IMR-90 (cell line): ENCODE results near the gene LENEP. TPM values are rescaled to one million over a fixed set of nuclear protein-coding genes. Genes with fewer than 3 reads are reported as not detected.

Experiments
- ATAC-seq: fragments of 200-7000 bp; cut with Tn5 transposase; 2 replicates; pipeline ENCODE4 v1.9.1; 2020; ENCODE audit warnings: low read depth, mild to moderate bottlenecking, moderate library complexity
- BruUV-seq: library from RNA; stranded (reverse); fragments of 400-500 nt; replicated peaks from 2 replicates; lab custom pipeline; 2021; lab: Mats Ljungman, UMichigan
- CTCF ChIA-PET: fragments of 300-600 bp; formaldehyde crosslinking; extraction: SDS; loops from one replicate; lab custom pipeline; 2021; ENCODE audit warnings: antibody characterized with exemption; lab: Yijun Ruan, JAX
- POLR2A ChIA-PET: fragments of 300-600 bp; sonication (Branson Sonifier 250); formaldehyde crosslinking; loops from one replicate; lab custom pipeline; 2022; ENCODE audit warnings: antibody characterized with exemption; ENCODE audit not compliant: unreplicated experiment; lab: Charles Lee
- DNase-seq: peaks from one replicate; pipeline ENCODE4 v3.0.0; 2013
- H2AFZ ChIP-seq: replicated peaks from 2 replicates; pipeline ENCODE3; 2013; ENCODE audit warnings: low read length, mild to moderate bottlenecking; ENCODE audit not compliant: poor library complexity
- H2AK5ac ChIP-seq: 2 replicates; pipeline ENCODE4 v1.6.1; 2013; ENCODE audit warnings: low read depth, low read length, inconsistent platforms
- H2AK9ac ChIP-seq: replicated peaks from 2 replicates; pipeline ENCODE3; 2013; ENCODE audit warnings: mild to moderate bottlenecking, low read depth, low read length, moderate library complexity; ENCODE audit not compliant: poor library complexity
- H2BK120ac ChIP-seq: 2 replicates; pipeline ENCODE4 v1.6.1; 2013; ENCODE audit warnings: low read depth, low read length, inconsistent platforms
- H2BK15ac ChIP-seq: 3 replicates; pipeline ENCODE4 v1.6.1; 2013; ENCODE audit warnings: low read depth, low read length, inconsistent platforms
- H2BK20ac ChIP-seq: 2 replicates; pipeline ENCODE4 v1.6.1; 2013; ENCODE audit warnings: low read depth, mild to moderate bottlenecking, inconsistent platforms, low read length, moderate library complexity
- H2BK5ac ChIP-seq: 2 replicates; pipeline ENCODE4 v1.6.1; 2013; ENCODE audit warnings: mild to moderate bottlenecking, low read depth, low read length, inconsistent platforms; ENCODE audit not compliant: poor library complexity, severe bottlenecking
- H3K14ac ChIP-seq: replicated peaks from 2 replicates; pipeline ENCODE4 v1.6.1; 2013; ENCODE audit warnings: low read depth, low read length, inconsistent platforms
- H3K18ac ChIP-seq: 2 replicates; pipeline ENCODE4 v1.6.1; 2013; ENCODE audit warnings: low read depth, low read length, control low read depth
- H3K23ac ChIP-seq: 2 replicates; pipeline ENCODE4 v1.6.1; 2013; ENCODE audit warnings: low read depth, low read length, inconsistent platforms
- H3K27ac ChIP-seq: 2 replicates; pipeline ENCODE4 v1.5.1; 2013; ENCODE audit warnings: mild to moderate bottlenecking, control low read depth, low read length; ENCODE audit not compliant: insufficient read depth
- H3K27me3 ChIP-seq: 2 replicates; pipeline ENCODE4 v1.6.1; 2013; ENCODE audit warnings: low read length; ENCODE audit not compliant: control insufficient read depth, insufficient read depth
- H3K36me3 ChIP-seq: 2 replicates; pipeline ENCODE4 v1.6.1; 2013; ENCODE audit warnings: low read length, mixed read lengths; ENCODE audit not compliant: control insufficient read depth, insufficient read depth
- H3K4ac ChIP-seq: 2 replicates; pipeline ENCODE4 v1.6.1; 2013; ENCODE audit warnings: low read depth, low read length, inconsistent platforms
- H3K4me1 ChIP-seq: 2 replicates; pipeline ENCODE4 v1.6.1; 2013; ENCODE audit warnings: low read length, mixed read lengths; ENCODE audit not compliant: control insufficient read depth, insufficient read depth
- H3K4me2 ChIP-seq: 2 replicates; pipeline ENCODE4 v1.6.1; 2013; ENCODE audit warnings: low read depth, mild to moderate bottlenecking, control low read depth, low read length, moderate library complexity
- H3K4me3 ChIP-seq: 2 replicates; pipeline ENCODE4 v1.5.1; 2013; ENCODE audit warnings: low read depth, mild to moderate bottlenecking, control low read depth, low read length, moderate library complexity; ENCODE audit not compliant: insufficient read depth
- H3K56ac ChIP-seq: 2 replicates; pipeline ENCODE4 v1.6.1; 2013; ENCODE audit warnings: low read length, inconsistent platforms; ENCODE audit not compliant: insufficient read depth; ENCODE audit errors: extremely low read depth
- H3K79me1 ChIP-seq, 2 experiments: 2 replicates each; pipeline ENCODE4 v1.6.1; 2013; ENCODE audit warnings: low read length in 2 of 2, inconsistent platforms in 1 of 2, low read depth in 1 of 2
- H3K9ac ChIP-seq: 2 replicates; pipeline ENCODE4 v1.6.1; 2013; ENCODE audit warnings: low read depth, low read length, control low read depth
- H3K9me1 ChIP-seq: 2 replicates; pipeline ENCODE4 v1.6.1; 2013; ENCODE audit warnings: low read length, inconsistent platforms; ENCODE audit not compliant: insufficient read depth
- H3K9me3 ChIP-seq: 2 replicates; pipeline ENCODE4 v1.6.1; 2013; ENCODE audit warnings: low read length; ENCODE audit not compliant: control insufficient read depth, insufficient read depth
- H4K20me1 ChIP-seq: 2 replicates; pipeline ENCODE4 v1.6.1; 2013; ENCODE audit warnings: low read length, inconsistent platforms; ENCODE audit not compliant: insufficient read depth
- H4K5ac ChIP-seq: 2 replicates; pipeline ENCODE4 v1.6.1; 2013; ENCODE audit warnings: mild to moderate bottlenecking, low read depth, low read length, control low read depth
- H4K8ac ChIP-seq, 2 experiments: 2 replicates each; pipeline ENCODE4 v1.6.1; 2013; ENCODE audit warnings: low read depth in 2 of 2, low read length in 2 of 2, control low read depth in 1 of 2, inconsistent platforms in 1 of 2
- H4K91ac ChIP-seq: 2 replicates; pipeline ENCODE4 v1.6.1; 2013; ENCODE audit warnings: low read depth, low read length, inconsistent platforms; ENCODE audit not compliant: insufficient read depth
- CEBPB ChIP-seq: IDR thresholded peaks from 2 replicates; pipeline ENCODE4 v1.6.1; 2012; ENCODE audit warnings: low read depth, low read length, improper control_type of control experiment
- CHD1 ChIP-seq: IDR thresholded peaks from 2 replicates; pipeline ENCODE4 v1.6.1; 2012; ENCODE audit warnings: low read depth, low read length, improper control_type of control experiment
- CTCF ChIP-seq: conservative IDR thresholded peaks from 2 replicates; pipeline ENCODE4 v1.5.1; 2012; ENCODE audit warnings: mild to moderate bottlenecking, low read depth, low read length, improper control_type of control experiment
- MAZ ChIP-seq: IDR thresholded peaks from 2 replicates; pipeline ENCODE4 v1.6.1; 2012; ENCODE audit warnings: low read depth, mild to moderate bottlenecking, low read length, improper control_type of control experiment, moderate library complexity, borderline replicate concordance
- MXI1 ChIP-seq: IDR thresholded peaks from 2 replicates; pipeline ENCODE4 v1.6.1; 2012; ENCODE audit warnings: low read depth, mild to moderate bottlenecking, low read length, moderate library complexity, borderline replicate concordance
- RCOR1 ChIP-seq: IDR thresholded peaks from 2 replicates; pipeline ENCODE4 v1.6.1; 2012; ENCODE audit warnings: mild to moderate bottlenecking, low read length, improper control_type of control experiment; ENCODE audit not compliant: insufficient replicate concordance
- RFX5 ChIP-seq: IDR thresholded peaks from 2 replicates; pipeline ENCODE4 v1.8.0; 2012; ENCODE audit warnings: low read depth, mild to moderate bottlenecking, low read length, moderate library complexity
- WGBS, 2 experiments: methylation state at CpG; one replicate each; pipeline versions ENCODE4 v1.1.5 to v1.1.7; 2013; ENCODE audit warnings: missing lambda C conversion rate in 2 of 2; ENCODE audit not compliant: insufficient read length in 1 of 2; ENCODE audit errors: extremely low coverage in 2 of 2; 5-methylcytosine and 5-hydroxymethylcytosine counted together
- dilution Hi-C: fragments of 300-500 bp; cut with HindIII; formaldehyde crosslinking; loops from one replicate; pipeline ENCODE4 v1.14.3; 2018; ENCODE audit warnings: low sequenced_read_pairs; ENCODE audit not compliant: unreplicated experiment
- in situ Hi-C: fragments of 300-500 bp; cut with MboI; formaldehyde crosslinking; loops from 3 replicates; pipeline ENCODE4 v1.14.3; 2019; ENCODE audit warnings: low sequenced_read_pairs, inconsistent platforms, mixed read lengths
- intact Hi-C: fragments of 100-400 bp; cut with micrococcal nuclease; formaldehyde crosslinking; loops from 2 replicates; pipeline ENCODE4 v1.10.0; 2022
- polyA plus RNA-seq, 3 experiments: library from polyadenylated mRNA; depleted of rRNA; stranded (reverse); fragments of >200 nt; gene quantifications; 2 replicates each; pipeline ENCODE4 v1.2.3, GENCODE V29; 2012; ENCODE audit warnings: low replicate concordance in 1 of 3
- total RNA-seq: library from RNA; depleted of rRNA; stranded (reverse); fragments of >200 nt; gene quantifications from 2 replicates; pipeline ENCODE4 v1.2.3, GENCODE V29; 2012

LENEP gene
- total and polyA plus RNA-seq, 2 of the 4 experiments (the other 2 are of a cell fraction), result not detected

- peaks cover 17% of the 10 kb centered on the region for H3K36me3 ChIP-seq
- intact Hi-C loops, result loop anchor here (5.0 kb wide), 1 partner anchor 104 kb away; the partner anchor contains the start of gene EFNA4
Measured at GRCh38 chr1:154958036-154958435, 35.4 kb upstream of the LENEP start.

More at GRCh38 chr1:154958036-154958435, 35.4 kb upstream of the LENEP start:
- DNase-seq (no peak), ATAC-seq (no peak)
- Histone ChIP-seq H3K27ac (no peak overlapping the region), H4K91ac (no peak overlapping the region), H3K18ac (no peak overlapping the region), H3K4me1 (peaks cover 18% of the 10 kb centered on the region), H4K5ac (no peak overlapping the region), H3K9me1 (peaks cover 9% of the 10 kb centered on the region), H2AK5ac (no peak overlapping the region), H3K9ac (no peak overlapping the region), H4K20me1 (peaks cover 15% of the 10 kb centered on the region), H2BK20ac (no peak overlapping the region), H2AFZ (no peak overlapping the region), H2BK5ac (no peak overlapping the region), H3K4me2 (no peak overlapping the region), H3K9me3 (no peaks in the 10 kb centered on the region), H3K4me3 (no peak overlapping the region), H3K79me1 (peaks cover 18 to 61% of the 10 kb centered on the region in 2 experiments; a peak in 3 of 4 replicates), H4K8ac (no peak overlapping the region), H3K56ac (no peak overlapping the region), H3K4ac (no peak overlapping the region), H3K27me3 (no peaks in the 10 kb centered on the region), H2BK15ac (no peak overlapping the region), H3K23ac (no peak overlapping the region), H3K14ac (no peak overlapping the region), H2AK9ac (no peak overlapping the region), H2BK120ac (no peak overlapping the region)
- in situ Hi-C loops, result loop anchor here (10.0 kb wide), 1 partner anchor 97 kb away; the partner anchor contains the start of gene ADAM15
- no peak for TF ChIP-seq MAZ
- TF ChIP-seq RCOR1, result no peak
- TF ChIP-seq MXI1, result no peak
- TF ChIP-seq CTCF, result no peak
- TF ChIP-seq CEBPB, result no peak
- no peak for TF ChIP-seq CHD1
- TF ChIP-seq RFX5, result no peak
- BruUV-seq, result no TSS peak
- WGBS, 2 experiments, result no CpG with 5 or more reads among the region's 2 CpGs
- POLR2A ChIA-PET, result no interaction called here
- CTCF ChIA-PET, result no interaction called here
- dilution Hi-C loops, result no loop called here
